PC-9 (cell line): ENCODE data around the gene GPC5.

ENCODE experiments used
- EZH2 ChIP-seq: fragments of 200-600 bp; sonication (generic); IDR thresholded peaks from 2 replicates; pipeline ENCODE4 v1.8.0; 2017; ENCODE audit warnings: antibody characterized with exemption, low read depth
- TF ChIP-seq, protein P1 (sequence below): fragments of 200-600 bp; sonication (generic); conservative IDR thresholded peaks from 2 replicates; pipeline ENCODE4 v1.6.1; 2017; ENCODE audit warnings: mixed run types, antibody characterized with exemption, mild to moderate bottlenecking, moderate library complexity

GRCh38 chr13:92578358-92578757 lies 1179.9 kb downstream of the GPC5 start:
- TF ChIP-seq, protein P1, sequence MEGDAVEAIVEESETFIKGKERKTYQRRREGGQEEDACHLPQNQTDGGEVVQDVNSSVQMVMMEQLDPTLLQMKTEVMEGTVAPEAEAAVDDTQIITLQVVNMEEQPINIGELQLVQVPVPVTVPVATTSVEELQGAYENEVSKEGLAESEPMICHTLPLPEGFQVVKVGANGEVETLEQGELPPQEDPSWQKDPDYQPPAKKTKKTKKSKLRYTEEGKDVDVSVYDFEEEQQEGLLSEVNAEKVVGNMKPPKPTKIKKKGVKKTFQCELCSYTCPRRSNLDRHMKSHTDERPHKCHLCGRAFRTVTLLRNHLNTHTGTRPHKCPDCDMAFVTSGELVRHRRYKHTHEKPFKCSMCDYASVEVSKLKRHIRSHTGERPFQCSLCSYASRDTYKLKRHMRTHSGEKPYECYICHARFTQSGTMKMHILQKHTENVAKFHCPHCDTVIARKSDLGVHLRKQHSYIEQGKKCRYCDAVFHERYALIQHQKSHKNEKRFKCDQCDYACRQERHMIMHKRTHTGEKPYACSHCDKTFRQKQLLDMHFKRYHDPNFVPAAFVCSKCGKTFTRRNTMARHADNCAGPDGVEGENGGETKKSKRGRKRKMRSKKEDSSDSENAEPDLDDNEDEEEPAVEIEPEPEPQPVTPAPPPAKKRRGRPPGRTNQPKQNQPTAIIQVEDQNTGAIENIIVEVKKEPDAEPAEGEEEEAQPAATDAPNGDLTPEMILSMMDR = no peak
- TF ChIP-seq EZH2 = no peak
